Non-pigmented ciliary epithelial cell (primary cell): ENCODE results near the gene ADGB.
A peak's percentile ranks its signal among the peaks of the same experiment; 100 is the strongest.

Source experiments
- DNase-seq: peaks from one replicate; pipeline ENCODE4 v3.0.0-alpha.2; 2010; ENCODE audit warnings: low read depth

ADGB gene

GRCh38 chr6:146634022-146634421 is 35.2 kb downstream of the ADGB start:
- DNase-seq = no peak

- no peak for DNase-seq
Measured at GRCh38 chr6:146635165-146635564, 36.4 kb downstream of the ADGB start.

- no peak for DNase-seq
Measured at GRCh38 chr6:146636481-146636880, 37.7 kb downstream of the ADGB start.

- no peak for DNase-seq
Measured at GRCh38 chr6:146642921-146643320, 44.1 kb downstream of the ADGB start.

GRCh38 chr6:146650799-146651481 is 52.2 kb downstream of the ADGB start:
- DNase-seq = no peak

GRCh38 chr6:146651482-146651863 is 52.7 kb downstream of the ADGB start:
- DNase-seq = no peak

GRCh38 chr6:146657432-146657831 is 58.7 kb downstream of the ADGB start:
- no peak for DNase-seq

- DNase-seq = no peak
Measured at GRCh38 chr6:146664871-146665360, 66.1 kb downstream of the ADGB start.

- DNase-seq = no peak
Measured at GRCh38 chr6:146666909-146667308, 68.1 kb downstream of the ADGB start.

- DNase-seq = no peak
Measured at GRCh38 chr6:146670161-146670560, 71.4 kb downstream of the ADGB start.

GRCh38 chr6:146673069-146673468 is 74.3 kb downstream of the ADGB start:
- no peak for DNase-seq

- no peak for DNase-seq
Measured at GRCh38 chr6:146679386-146679785, 80.6 kb downstream of the ADGB start.

GRCh38 chr6:146682919-146683318 is 84.1 kb downstream of the ADGB start:
- no peak for DNase-seq

GRCh38 chr6:146689806-146690205 is 91.0 kb downstream of the ADGB start:
- no peak for DNase-seq

- DNase-seq = no peak
Measured at GRCh38 chr6:146693342-146693741, 94.6 kb downstream of the ADGB start.

GRCh38 chr6:146697921-146698320 is 99.1 kb downstream of the ADGB start:
- DNase-seq = no peak

- DNase-seq = peak; percentile 55
Measured at GRCh38 chr6:146700078-146700686, 101.4 kb downstream of the ADGB start.

- DNase-seq = no peak
Measured at GRCh38 chr6:146701632-146702031, 102.9 kb downstream of the ADGB start.

- DNase-seq = no peak
Measured at GRCh38 chr6:146709036-146709622, 110.4 kb downstream of the ADGB start.

- no peak for DNase-seq
Measured at GRCh38 chr6:146719387-146719786, 120.6 kb downstream of the ADGB start.

GRCh38 chr6:146739696-146740095 is 140.9 kb downstream of the ADGB start:
- DNase-seq = no peak

- DNase-seq = peak; percentile 19
Measured at GRCh38 chr6:146741609-146742008, 142.8 kb downstream of the ADGB start.

- DNase-seq = no peak
Measured at GRCh38 chr6:146753306-146753705, 154.5 kb downstream of the ADGB start.
